Tibial nerve (tissue), 4 donors: ENCODE measurements around the gene ERC2.

Experiments used
- EP300 ChIP-seq, 2 donors: sonication (generic); formaldehyde crosslinking; IDR thresholded peaks; one replicate each; pipeline ENCODE4 v1.6.1; 2017; ENCODE audit warnings: antibody characterized with exemption in 2 of 2, mild to moderate bottlenecking in 1 of 2
- POLR2A ChIP-seq, 2 donors: fragments of 450-650 bp; IDR thresholded peaks; one replicate each; pipeline ENCODE4 v1.6.1; 2017; ENCODE audit warnings: antibody characterized with exemption in 2 of 2, mild to moderate bottlenecking in 2 of 2, moderate library complexity in 2 of 2
- TF ChIP-seq, protein P1 (sequence below), 5 experiments: fragments of 200-600 bp in 3 of 5; fragments of 450-650 bp in 2 of 5; sonication (generic) in 3 of 5; IDR thresholded peaks; one replicate each; pipeline ENCODE4 v1.5.1; 2016 to 2019; ENCODE audit warnings: antibody characterized with exemption in 5 of 5, mild to moderate bottlenecking in 3 of 5, moderate library complexity in 2 of 5

DNA sequence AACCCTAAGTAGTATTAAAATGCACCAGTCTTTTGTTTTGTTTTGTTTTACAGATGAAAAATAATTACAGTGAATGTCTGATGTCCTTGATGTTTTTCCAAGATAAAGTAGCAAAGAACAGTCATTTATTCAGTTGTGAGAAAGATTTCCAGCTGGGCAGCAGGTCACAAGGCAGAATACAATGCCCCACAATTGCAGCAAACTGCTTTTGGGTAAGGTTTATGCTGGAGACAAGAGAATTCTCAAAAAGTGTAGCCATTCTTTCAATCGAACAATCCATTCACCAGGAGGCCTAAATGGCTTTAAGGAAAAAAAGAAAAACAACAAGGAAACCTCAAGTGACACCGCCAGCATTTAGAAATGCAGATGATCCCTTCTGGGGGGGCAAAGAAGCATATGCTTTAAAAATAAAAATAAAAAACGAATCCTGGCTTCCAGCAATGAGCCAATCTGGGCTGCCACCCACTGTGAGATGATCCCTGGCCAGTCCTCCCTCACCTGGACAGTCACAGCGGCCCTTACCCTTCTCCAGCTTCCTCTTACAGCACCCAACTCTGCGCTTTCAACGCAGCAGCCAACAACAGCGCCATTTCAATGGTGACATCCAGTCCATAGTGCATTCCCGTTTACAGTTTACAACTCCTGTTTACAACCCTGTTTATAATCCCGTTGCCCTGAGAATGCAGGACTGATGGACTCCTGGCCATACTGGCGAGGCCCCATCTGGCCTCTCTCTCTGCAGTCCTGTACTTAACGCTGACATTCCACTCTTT lies 955.5 kb downstream of the ERC2 start:
- TF ChIP-seq, protein P1, sequence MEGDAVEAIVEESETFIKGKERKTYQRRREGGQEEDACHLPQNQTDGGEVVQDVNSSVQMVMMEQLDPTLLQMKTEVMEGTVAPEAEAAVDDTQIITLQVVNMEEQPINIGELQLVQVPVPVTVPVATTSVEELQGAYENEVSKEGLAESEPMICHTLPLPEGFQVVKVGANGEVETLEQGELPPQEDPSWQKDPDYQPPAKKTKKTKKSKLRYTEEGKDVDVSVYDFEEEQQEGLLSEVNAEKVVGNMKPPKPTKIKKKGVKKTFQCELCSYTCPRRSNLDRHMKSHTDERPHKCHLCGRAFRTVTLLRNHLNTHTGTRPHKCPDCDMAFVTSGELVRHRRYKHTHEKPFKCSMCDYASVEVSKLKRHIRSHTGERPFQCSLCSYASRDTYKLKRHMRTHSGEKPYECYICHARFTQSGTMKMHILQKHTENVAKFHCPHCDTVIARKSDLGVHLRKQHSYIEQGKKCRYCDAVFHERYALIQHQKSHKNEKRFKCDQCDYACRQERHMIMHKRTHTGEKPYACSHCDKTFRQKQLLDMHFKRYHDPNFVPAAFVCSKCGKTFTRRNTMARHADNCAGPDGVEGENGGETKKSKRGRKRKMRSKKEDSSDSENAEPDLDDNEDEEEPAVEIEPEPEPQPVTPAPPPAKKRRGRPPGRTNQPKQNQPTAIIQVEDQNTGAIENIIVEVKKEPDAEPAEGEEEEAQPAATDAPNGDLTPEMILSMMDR (IDR thresholded peaks at IDR 0.05), result no peak
- TF ChIP-seq POLR2A (IDR thresholded peaks at IDR 0.05), result no peak
- no peak for TF ChIP-seq EP300 (IDR thresholded peaks at IDR 0.05)
